ENCODE data around the gene CHRDL1.
"Not testable (repeated sequence)": the region's sequence is repeated elsewhere in the genome, so short reads cannot be mapped to it uniquely, and the experiment has no call there.

Gene CHRDL1

DNA sequence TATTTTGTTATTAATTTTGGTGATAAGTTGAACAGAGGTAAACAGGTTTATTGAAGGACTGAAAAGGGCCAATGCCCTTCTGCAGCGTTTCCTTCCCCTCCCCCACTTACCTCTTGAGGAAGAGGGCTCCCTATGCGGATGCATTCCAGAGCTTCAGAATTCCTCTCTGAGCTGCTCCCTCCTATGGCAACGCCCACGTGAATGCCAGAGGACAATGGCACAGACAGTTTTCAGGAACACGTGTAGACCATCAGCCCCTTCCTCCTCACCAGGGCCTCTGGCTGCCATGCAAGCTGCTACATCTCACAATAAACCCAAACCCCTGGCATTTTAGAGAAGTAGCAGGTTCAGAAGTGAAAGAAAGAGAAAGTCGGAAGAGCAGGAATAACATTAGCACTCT, 127.9 kb downstream of the CHRDL1 start:
- no peak for DNase-seq (ENCODE audit: low read depth, low spot score)
- no peak overlapping the region for H3K4me3 ChIP-seq (ENCODE audit: low read depth, low read length)
- ChIA-PET CTCF (no interaction called here), POLR2A (no interaction called here)
- no peak for TF ChIP-seq CTCF (IDR thresholded peaks at IDR 0.05; ENCODE audit: insufficient read depth, low read length, missing control alignments)

DNA sequence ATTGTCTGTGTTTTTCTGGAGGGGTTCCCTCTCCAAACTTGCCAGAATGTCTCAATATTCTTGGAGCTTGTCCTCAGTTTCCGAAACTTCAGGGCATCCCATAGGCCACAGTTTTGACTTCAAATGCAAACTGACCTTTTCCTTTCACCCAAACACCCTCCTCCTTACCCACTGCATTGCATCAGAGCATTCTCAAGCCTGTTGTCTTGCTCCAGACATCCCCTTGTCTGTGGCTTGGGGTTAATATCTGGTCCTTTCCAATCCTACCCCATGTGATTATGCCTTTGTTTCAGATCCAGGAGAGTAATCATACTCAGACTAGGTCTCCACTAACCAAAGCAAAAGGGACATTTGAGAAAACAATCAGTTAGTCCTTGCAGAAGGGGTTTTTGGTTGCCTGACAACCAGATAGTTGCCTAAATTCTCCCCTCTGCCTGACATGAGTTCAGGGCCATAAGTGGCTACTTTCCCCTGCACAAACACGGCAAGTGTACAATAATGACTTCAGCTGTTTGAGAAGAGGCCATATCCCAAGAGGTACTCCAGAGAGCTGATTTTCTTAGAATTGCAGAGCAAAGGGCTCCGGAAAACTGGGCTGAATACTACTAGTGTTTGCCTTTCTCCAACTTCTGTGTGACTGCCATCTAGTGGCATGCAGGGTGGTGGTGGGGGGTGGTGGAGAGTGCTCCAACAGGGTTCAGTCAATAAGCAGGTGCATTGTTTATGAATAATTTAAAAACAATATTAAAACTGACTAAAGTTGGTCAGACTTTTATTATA, 130.2 kb downstream of the CHRDL1 start:
- CTCF ChIA-PET = interaction anchor here (1.5 kb wide), 2 partner anchors 182 to 214 kb away, joined by 6 to 7 read pairs; no protein-coding TSS in a partner anchor
- no peak for DNase-seq (ENCODE audit: low read depth, low spot score)

GRCh38 chrX:110657073-110657472, 138.5 kb downstream of the CHRDL1 start:
- POLR2A ChIA-PET = no interaction called here
- DNase-seq (ENCODE audit: low read depth, low spot score) = no peak
- CTCF ChIA-PET = no interaction called here
- H3K4me3 ChIP-seq (ENCODE audit: low read depth, low read length) = no peak overlapping the region
- no peak for TF ChIP-seq CTCF (IDR thresholded peaks at IDR 0.05; ENCODE audit: insufficient read depth, low read length, missing control alignments)

More for the DNA sequence above, 130.2 kb downstream of the CHRDL1 start:
- peak; percentile 49 for TF ChIP-seq CTCF (IDR thresholded peaks at IDR 0.05; ENCODE audit: insufficient read depth, low read length, missing control alignments)
- POLR2A ChIA-PET = no interaction called here
- H3K4me3 ChIP-seq (ENCODE audit: low read depth, low read length) = no peak overlapping the region

- H3K4me3 ChIP-seq (ENCODE audit: low read depth, low read length); CTCF ChIA-PET; DNase-seq (ENCODE audit: low read depth, low spot score); POLR2A ChIA-PET: not testable (repeated sequence)
Measured at GRCh38 chrX:110654280-110654679, 141.3 kb downstream of the CHRDL1 start.

GRCh38 chrX:110646386-110646785, 149.2 kb downstream of the CHRDL1 start:
- H3K4me3 ChIP-seq (ENCODE audit: low read depth, low read length) = no peak overlapping the region
- no peak for DNase-seq (ENCODE audit: low read depth, low spot score)
- ChIA-PET POLR2A (no interaction called here), CTCF (no interaction called here)
- TF ChIP-seq CTCF (IDR thresholded peaks at IDR 0.05; ENCODE audit: insufficient read depth, low read length, missing control alignments) = no peak
